K562 (cell line): ENCODE results near the gene NEK4. TPM values are rescaled to one million over a fixed set of nuclear protein-coding genes. Genes with fewer than 3 reads are reported as not detected.

Experiments
- ATAC-seq: fragments of 200-7000 bp; cut with Tn5 transposase; 3 replicates; pipeline ENCODE4 v1.9.1; 2020; ENCODE audit warnings: moderate library complexity
- BruUV-seq: library from RNA; stranded (reverse); fragments of 400-500 nt; replicated peaks from 2 replicates; lab custom pipeline; 2021; lab: Mats Ljungman, UMichigan
- CTCF ChIA-PET: fragments of 300-600 bp; formaldehyde crosslinking; extraction: SDS; loops from one replicate; lab custom pipeline; 2021; ENCODE audit warnings: low intra/inter-chr PET ratio; lab: Yijun Ruan, JAX
- POLR2A ChIA-PET: fragments of 300-600, 350-650 bp; sonication (Branson Sonifier 250); formaldehyde crosslinking; extraction: SDS; loops from one replicate; lab custom pipeline; 2021; ENCODE audit warnings: antibody characterized with exemption, inconsistent platforms; lab: Yijun Ruan, JAX
- DNase-seq, 4 experiments: peaks; one replicate each; pipeline versions ENCODE4 v3.0.0 to v3.0.0-alpha.2; 2011 to 2018; ENCODE audit warnings: low spot score in 3 of 4, mixed read lengths in 3 of 4; ENCODE audit errors: extremely low read depth in 1 of 4
- FAIRE-seq: peaks from 2 replicates; lab custom pipeline; 2011; peaks lifted over from hg19 to GRCh38; lab: Jason Lieb, UNC
- H2AFZ ChIP-seq: 2 replicates; pipeline ENCODE4 v1.6.0; 2011; ENCODE audit warnings: low read depth, low read length, control low read depth, inconsistent platforms
- H3K27ac ChIP-seq: fragments of 200-600 bp; 3 replicates; pipeline ENCODE4 v1.8.0; 2011; ENCODE audit warnings: low read depth, mild to moderate bottlenecking, control low read depth, inconsistent platforms, low read length, moderate library complexity, mixed read lengths; ENCODE audit errors: extremely low read depth
- H3K27me3 ChIP-seq, 2 experiments: fragments of 300-600 bp in 1 of 2; 2 replicates in 1 of 2; 3 replicates in 1 of 2; pipeline versions ENCODE4 v1.6.0 to v1.8.0; 2011; ENCODE audit warnings: inconsistent platforms in 2 of 2, low read length in 2 of 2, mild to moderate bottlenecking in 1 of 2, mixed read lengths in 1 of 2, moderate library complexity in 1 of 2; ENCODE audit not compliant: control insufficient read depth in 2 of 2, insufficient read depth in 2 of 2
- H3K36me3 ChIP-seq: fragments of 300-600 bp; 3 replicates; pipeline ENCODE4 v1.8.0; 2011; ENCODE audit warnings: mild to moderate bottlenecking, low read length, inconsistent platforms; ENCODE audit not compliant: control insufficient read depth, insufficient read depth
- H3K4me1 ChIP-seq, 2 experiments: fragments of 200-600 bp in 1 of 2; replicated peaks in 1 of 2; 2 replicates in 1 of 2; 3 replicates in 1 of 2; pipeline versions ENCODE4 v1.5.1 to v1.8.0; 2011; ENCODE audit warnings: inconsistent platforms in 2 of 2, low read length in 2 of 2, mild to moderate bottlenecking in 1 of 2, mixed read lengths in 1 of 2, moderate library complexity in 1 of 2; ENCODE audit not compliant: control insufficient read depth in 2 of 2, insufficient read depth in 2 of 2
- H3K4me2 ChIP-seq: 2 replicates; pipeline ENCODE4 v1.6.1; 2011; ENCODE audit warnings: low read length, control low read depth, inconsistent platforms, mixed read lengths; ENCODE audit not compliant: insufficient read depth
- H3K4me3 ChIP-seq: fragments of 200-600 bp; sonication (generic), shearing (Covaris generic); 2 replicates; pipeline ENCODE4 v1.5.1; 2016; ENCODE audit warnings: control low read depth, inconsistent platforms
- H3K79me2 ChIP-seq: fragments of 200-600 bp; 3 replicates; pipeline ENCODE4 v1.8.0; 2011; ENCODE audit warnings: low read length, inconsistent platforms; ENCODE audit not compliant: control insufficient read depth, insufficient read depth
- H3K9ac ChIP-seq, 2 experiments: 2 replicates each; pipeline versions ENCODE4 v1.6.0 to v1.6.1; 2011; ENCODE audit warnings: low read depth in 2 of 2, low read length in 2 of 2, control low read depth in 1 of 2, inconsistent platforms in 1 of 2, mild to moderate bottlenecking in 1 of 2, mixed read lengths in 1 of 2; ENCODE audit not compliant: insufficient read depth in 1 of 2
- H3K9me1 ChIP-seq: one replicate; pipeline ENCODE4 v1.6.0; 2011; ENCODE audit warnings: inconsistent platforms, mild to moderate bottlenecking, low read length, moderate library complexity; ENCODE audit not compliant: control insufficient read depth, insufficient read depth
- H3K9me3 ChIP-seq: replicated peaks from 2 replicates; pipeline ENCODE4 v1.5.1; 2011; ENCODE audit warnings: low read depth, low read length, inconsistent platforms; ENCODE audit not compliant: control insufficient read depth, insufficient read depth
- H4K20me1 ChIP-seq: replicated peaks from 2 replicates; pipeline ENCODE4 v1.6.1; 2011; ENCODE audit warnings: low read length, inconsistent platforms, mixed read lengths; ENCODE audit not compliant: control insufficient read depth, insufficient read depth
- C11orf30 ChIP-seq: fragments of 450-650 bp; IDR thresholded peaks from 2 replicates; pipeline ENCODE4 v1.6.1; 2016; ENCODE audit warnings: low read depth, mild to moderate bottlenecking
- HDAC6 ChIP-seq: IDR thresholded peaks from 2 replicates; pipeline ENCODE4 v1.6.1; 2012; ENCODE audit warnings: low read depth, mild to moderate bottlenecking, control low read depth, inconsistent platforms, low read length, moderate library complexity
- HOXB6 ChIP-seq: fragments of 250-450 bp; sonication (Bioruptor Pico); IDR thresholded peaks from 2 replicates; pipeline ENCODE4 v1.5.1; 2022; ENCODE audit warnings: mild to moderate bottlenecking, borderline replicate concordance
- MAFF ChIP-seq: IDR thresholded peaks from 2 replicates; pipeline ENCODE4 v1.6.1; 2012; ENCODE audit warnings: low read length, improper control_type of control experiment
- MAFG ChIP-seq: fragments of 450-650 bp; conservative IDR thresholded peaks from 2 replicates; pipeline ENCODE4 v1.6.1; 2016; ENCODE audit warnings: missing genetic modification characterization, missing compliant biosample characterization
- MAFK ChIP-seq: IDR thresholded peaks from 2 replicates; pipeline ENCODE4 v1.6.1; 2011; ENCODE audit warnings: low read length, improper control_type of control experiment
- MYBL2 ChIP-seq, 2 experiments: fragments of 450-650 bp in 1 of 2; sonication (generic) in 1 of 2; formaldehyde crosslinking in 1 of 2; IDR thresholded peaks; 2 replicates each; pipeline versions ENCODE4 v1.6.1 to v1.8.1; 2017 to 2022; ENCODE audit warnings: borderline replicate concordance in 1 of 2, inconsistent platforms in 1 of 2, low read depth in 1 of 2, mild to moderate bottlenecking in 1 of 2, missing genetic modification reagents in 1 of 2, moderate library complexity in 1 of 2
- POLR2AphosphoS2 ChIP-seq: IDR thresholded peaks from 2 replicates; pipeline ENCODE4 v1.6.1; 2012; ENCODE audit warnings: low read length, improper control_type of control experiment
- SIN3B ChIP-seq: fragments of 450-650 bp; IDR thresholded peaks from 2 replicates; pipeline ENCODE4 v1.6.1; 2017; ENCODE audit warnings: low read depth, mild to moderate bottlenecking, moderate library complexity
- TAL1 ChIP-seq: fragments of 450-650 bp; IDR thresholded peaks from 2 replicates; pipeline ENCODE4 v1.6.1; 2016; ENCODE audit warnings: mild to moderate bottlenecking
- ZNF316 ChIP-seq: fragments of 450-650 bp; IDR thresholded peaks from 2 replicates; pipeline ENCODE4 v1.6.1; 2016
- ZNF584 ChIP-seq: fragments of 200-800 bp; sonication (Bioruptor generic); IDR thresholded peaks from 2 replicates; pipeline ENCODE4 v1.6.1; 2016; ENCODE audit warnings: low read depth, mild to moderate bottlenecking, missing genetic modification characterization, missing compliant biosample characterization
- WGBS: fragments of 100-300 bp; shearing (Covaris generic); methylation state at CpG from one replicate; pipeline ENCODE4 v1.1.6; 2016; ENCODE audit warnings: low coverage, mixed read lengths; ENCODE audit not compliant: insufficient coverage; ENCODE audit errors: missing lambda C conversion rate; 5-methylcytosine and 5-hydroxymethylcytosine counted together
- in situ Hi-C: fragments of 300-500 bp; cut with MboI; formaldehyde crosslinking; loops from 4 replicates; pipeline ENCODE4 v1.15.0; 2018; ENCODE audit warnings: inconsistent platforms, mixed read lengths
- intact Hi-C: fragments of 100-400 bp; cut with micrococcal nuclease; formaldehyde crosslinking; loops from 2 replicates; pipeline ENCODE4 v1.14.2; 2022
- polyA plus RNA-seq, 8 experiments: library from polyadenylated mRNA; depleted of rRNA in 4 of 8; stranded (reverse) in 5 of 8; unstranded in 3 of 8; fragments of >200 nt; fragmentation: Nextera tagmentation in 2 of 8; fragmentation: Illumina TruSeq in 1 of 8; extraction: Ambion mirVana in 2 of 8; extraction: Trizol in 1 of 8; gene quantifications; 2 replicates each; pipeline versions ENCODE4 v1.2.1 to v1.2.3, GENCODE V29; 2011 to 2014; ENCODE audit warnings: inconsistent platforms in 1 of 8, missing spikeins in 1 of 8
- total RNA-seq, 7 experiments: library from RNA; depleted of rRNA in 6 of 7; stranded (reverse); fragments of >200 nt in 6 of 7; fragmentation: Illumina TruSeq in 2 of 7; extraction: Trizol in 2 of 7; gene quantifications; 2 replicates each; pipeline versions ENCODE4 v1.2.1 to v1.2.3, GENCODE V29; 2011 to 2021; ENCODE audit warnings: low replicate concordance in 1 of 7
- TF ChIP-seq, protein P1 (sequence below): fragments of 250-450 bp; sonication (Bioruptor Pico); IDR thresholded peaks from 2 replicates; pipeline ENCODE4 v1.5.0; 2021

NEK4 gene
- total and polyA plus RNA-seq, 9 of the 15 experiments (the other 6 are each of a cell fraction or from before 2014, with no cell fraction given) = 5.8 to 23.1 (median 16.6) TPM

DNA sequence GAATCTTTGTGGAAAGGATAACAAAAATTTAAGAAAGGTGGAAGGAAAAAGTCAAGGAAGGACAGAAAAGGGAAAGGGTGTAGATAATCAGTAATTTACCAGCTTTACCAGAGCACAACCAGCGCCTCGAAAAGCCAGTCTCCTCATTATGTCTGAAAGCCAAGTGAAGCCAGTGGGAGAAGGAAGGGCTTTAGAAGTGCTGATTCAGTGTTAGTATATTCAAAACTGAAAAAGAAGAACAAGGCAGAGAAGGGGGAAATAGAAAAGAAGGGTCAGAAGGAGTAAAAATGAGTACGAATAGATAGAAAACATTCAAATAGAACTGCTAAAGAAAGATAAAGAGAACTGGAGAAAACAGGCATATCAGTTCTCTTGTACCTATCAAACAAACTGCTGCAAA, 89.1 kb downstream of the NEK4 start:
- Histone ChIP-seq H3K9ac (peak overlapping the region in 1 of 2 experiments; percentile 24; a peak in 1 of 4 replicates), H3K4me1 (peaks cover 0 to 27% of the 10 kb centered on the region in 2 experiments; a peak in 2 of 5 replicates), H3K27me3 (no peaks in the 10 kb centered on the region), H3K4me3 (no peak overlapping the region), H2AFZ (peak overlapping the region; percentile 47; the same call in 1 of the 2 replicates), H3K9me3 (no peaks in the 10 kb centered on the region), H3K79me2 (peaks cover 56% of the 10 kb centered on the region), H4K20me1 (no peaks in the 10 kb centered on the region), H3K27ac (peak overlapping the region; percentile 55; the same call in 2 of the 3 replicates), H3K36me3 (peaks cover 42% of the 10 kb centered on the region), H3K4me2 (no peak overlapping the region), H3K9me1 (no peaks in the 10 kb centered on the region)
- ChIA-PET POLR2A (interaction anchor here (0.7 kb wide), 1 partner anchor 144 kb away, joined by 3 read pairs; no protein-coding TSS in a partner anchor), CTCF (interaction anchor here (0.7 kb wide), 1 partner anchor 267 kb away, joined by 5 read pairs; no protein-coding TSS in a partner anchor)
- no peak; the same call in 2 of the 3 replicates for ATAC-seq
- peak; percentile 36; the same call in 1 of the 2 replicates for TF ChIP-seq MAFF
- peak; percentile 90 for TF ChIP-seq ZNF316
- TF ChIP-seq SIN3B = no peak
- TF ChIP-seq, protein P1, sequence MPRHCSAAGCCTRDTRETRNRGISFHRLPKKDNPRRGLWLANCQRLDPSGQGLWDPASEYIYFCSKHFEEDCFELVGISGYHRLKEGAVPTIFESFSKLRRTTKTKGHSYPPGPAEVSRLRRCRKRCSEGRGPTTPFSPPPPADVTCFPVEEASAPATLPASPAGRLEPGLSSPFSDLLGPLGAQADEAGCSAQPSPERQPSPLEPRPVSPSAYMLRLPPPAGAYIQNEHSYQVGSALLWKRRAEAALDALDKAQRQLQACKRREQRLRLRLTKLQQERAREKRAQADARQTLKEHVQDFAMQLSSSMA = no peak
- TF ChIP-seq POLR2AphosphoS2 = no peak
- TF ChIP-seq HDAC6 = no peak
- TF ChIP-seq HOXB6 (CRISPR knock-in tag) = no peak
- TF ChIP-seq MAFK = peak; percentile 15; the same call in 1 of the 2 replicates
- peak; percentile 48 for TF ChIP-seq MAFG
- TF ChIP-seq ZNF584 (CRISPR knock-in tag) = 0 out of 2 replicates have a peak, but pooled peaks have one; percentile 26
- TF ChIP-seq MYBL2 (IDR thresholded peaks at IDR 0.05; ENCODE audit: low read depth) = no peak
- no peak for TF ChIP-seq MYBL2 (CRISPR knock-in tag; IDR thresholded peaks at IDR 0.05; ENCODE audit: borderline replicate concordance)
- TF ChIP-seq C11orf30 = peak; percentile 87
- TF ChIP-seq TAL1 = 0 out of 2 replicates have a peak, but pooled peaks have one; percentile 6
- in situ Hi-C loops (no loop called here), intact Hi-C loops (loop anchor here (5.0 to 10.0 kb wide), 2 partner anchors 199 to 227 kb away; partner anchors contain the start of genes NISCH and TNNC1)
- FAIRE-seq = peak; percentile 32
- no TSS peak for BruUV-seq
- 10% methylated on average over 3 of the region's 3 CpGs for WGBS
- DNase-seq = no peak
